HEK293 (cell line): Measurements from ENCODE around the gene SMC4.

ENCODE experiments used
- ZNF248 ChIP-seq: fragments of 450-650 bp; formaldehyde crosslinking; IDR thresholded peaks from 2 replicates; pipeline ENCODE4 v1.5.1; 2017; ENCODE audit warnings: missing biosample characterization, missing genetic modification characterization
- ZNF350 ChIP-seq: fragments of 450-650 bp; formaldehyde crosslinking; IDR thresholded peaks from 2 replicates; pipeline ENCODE4 v1.5.0; 2017; ENCODE audit warnings: missing biosample characterization, mild to moderate bottlenecking, missing genetic modification characterization
- ZNF560 ChIP-seq: fragments of 450-650 bp; formaldehyde crosslinking; IDR thresholded peaks from 2 replicates; pipeline ENCODE4 v1.5.1; 2017; ENCODE audit warnings: missing biosample characterization, missing genetic modification characterization, borderline replicate concordance
- TF ChIP-seq, protein P1 (sequence below): sonication (generic); formaldehyde crosslinking; IDR thresholded peaks from 2 replicates; pipeline ENCODE4 v1.8.1; 2022; ENCODE audit warnings: mild to moderate bottlenecking, moderate library complexity, missing genetic modification reagents

DNA sequence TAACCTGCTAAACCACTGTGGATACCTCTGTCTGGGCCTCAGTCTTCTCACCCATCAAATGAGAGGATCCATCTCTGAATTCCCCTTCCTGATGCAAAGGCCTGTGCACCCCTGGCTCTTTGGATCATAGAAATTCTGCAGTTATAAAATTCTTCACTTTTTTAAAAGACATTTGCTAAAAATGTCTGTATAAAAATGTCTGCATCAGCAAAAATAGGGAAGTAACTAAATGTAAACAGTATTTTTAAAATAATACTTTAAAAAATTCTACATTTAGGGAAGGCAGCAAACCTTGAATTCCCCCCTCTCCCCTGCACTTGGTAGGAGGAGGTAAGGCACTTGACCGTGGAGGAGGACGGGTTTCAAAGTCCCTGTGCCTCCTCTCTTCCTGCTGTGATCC lies 75.7 kb downstream of the SMC4 start:
- no peak for TF ChIP-seq ZNF350 (tag by site-specific recombination)
- no peak for TF ChIP-seq ZNF248 (tag by site-specific recombination)
- no peak for TF ChIP-seq ZNF560 (tag by site-specific recombination)
- TF ChIP-seq, protein P1, sequence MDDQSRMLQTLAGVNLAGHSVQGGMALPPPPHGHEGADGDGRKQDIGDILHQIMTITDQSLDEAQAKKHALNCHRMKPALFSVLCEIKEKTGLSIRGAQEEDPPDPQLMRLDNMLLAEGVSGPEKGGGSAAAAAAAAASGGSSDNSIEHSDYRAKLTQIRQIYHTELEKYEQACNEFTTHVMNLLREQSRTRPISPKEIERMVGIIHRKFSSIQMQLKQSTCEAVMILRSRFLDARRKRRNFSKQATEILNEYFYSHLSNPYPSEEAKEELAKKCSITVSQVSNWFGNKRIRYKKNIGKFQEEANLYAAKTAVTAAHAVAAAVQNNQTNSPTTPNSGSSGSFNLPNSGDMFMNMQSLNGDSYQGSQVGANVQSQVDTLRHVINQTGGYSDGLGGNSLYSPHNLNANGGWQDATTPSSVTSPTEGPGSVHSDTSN (CRISPR knock-in tag), result no peak
